ENCODE measurements around the gene UMAD1.

- TF ChIP-seq CTCF (IDR thresholded peaks at IDR 0.05) (no peak), POLR2AphosphoS5 (IDR thresholded peaks at IDR 0.05) (no peak), POLR2A (IDR thresholded peaks at IDR 0.05) (no peak)
Measured at GRCh38 chr7:7907306-7907705, 266.8 kb downstream of the UMAD1 start.
